GM18517 (cell line): ENCODE results near the gene PMEPA1.

Source experiments
- ATAC-seq: cut with Tn5 transposase; IDR thresholded peaks from one replicate; pipeline ENCODE4 v1.9.1; 2021; ENCODE audit warnings: mild to moderate bottlenecking, moderate library complexity; ENCODE audit not compliant: unreplicated experiment

The PMEPA1 gene

GRCh38 chr20:57709823-57710799 lies at the start of gene PMEPA1:
TSS of gene PMEPA1 (minus strand) at chr20:57710015. CDS start at chr20:57709582, 433 bp downstream.
- ATAC-seq, result no peak

DNA sequence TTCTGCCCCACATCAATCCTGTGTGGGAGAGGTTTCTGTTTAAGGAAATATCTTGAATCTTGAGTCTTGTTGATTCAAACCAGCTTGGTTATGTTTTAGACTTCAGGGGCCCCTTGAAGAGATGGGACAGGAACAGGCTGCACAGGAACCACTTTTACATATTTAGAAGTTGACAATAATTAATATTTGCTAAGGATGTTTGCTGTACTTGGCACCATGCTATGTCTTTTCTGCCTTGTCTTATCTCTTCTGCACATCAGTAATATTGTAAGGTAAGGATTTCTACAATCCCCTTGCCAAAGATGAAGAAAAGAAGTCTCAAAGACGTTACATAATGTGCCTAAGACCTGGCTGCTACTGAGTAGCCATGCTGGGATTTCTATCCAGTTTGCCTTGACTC lies 48.0 kb upstream of the PMEPA1 start:
- ATAC-seq, result no peak

DNA sequence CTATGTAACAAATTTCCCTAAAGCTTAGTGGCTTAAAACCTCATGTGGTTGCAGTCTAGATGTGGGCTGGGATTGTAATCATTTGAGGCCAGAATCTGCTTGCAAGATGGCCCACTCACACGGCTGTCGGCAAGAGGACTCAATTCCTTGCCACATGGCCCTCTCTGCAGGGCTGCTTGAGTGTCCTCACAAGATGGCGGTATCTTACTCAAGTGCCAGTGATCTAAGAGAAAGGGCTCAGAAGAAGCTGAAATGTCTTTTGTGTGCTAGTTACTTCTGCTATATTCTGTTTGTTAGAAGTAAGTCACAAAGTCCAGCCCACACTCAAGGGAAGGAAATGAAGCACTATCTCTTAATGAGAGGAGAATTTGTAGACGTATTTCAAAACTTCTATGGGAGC lies 47.1 kb upstream of the PMEPA1 start:
- ATAC-seq, result no peak

GRCh38 chr20:57756213-57756612 lies 46.4 kb upstream of the PMEPA1 start:
- no peak for ATAC-seq

DNA sequence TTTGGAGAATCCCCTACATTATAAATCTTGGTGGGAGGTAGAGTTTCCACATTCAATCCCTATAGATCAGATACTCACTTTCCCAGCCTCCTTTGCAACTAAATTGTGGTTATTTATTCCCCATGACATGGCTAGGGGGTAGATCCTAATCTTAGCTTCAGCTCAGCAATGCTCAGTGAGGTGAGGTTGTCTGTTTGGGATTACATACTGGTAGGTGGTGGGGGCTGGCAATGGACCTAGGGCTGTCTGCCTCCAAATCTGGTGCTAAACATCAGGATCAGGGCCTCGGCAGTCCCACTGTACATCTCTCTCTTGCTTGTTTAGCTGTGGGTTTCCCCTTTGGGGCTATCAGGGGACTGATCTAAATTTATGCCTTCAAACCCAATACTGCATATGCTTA lies 45.8 kb upstream of the PMEPA1 start:
- no peak for ATAC-seq

DNA sequence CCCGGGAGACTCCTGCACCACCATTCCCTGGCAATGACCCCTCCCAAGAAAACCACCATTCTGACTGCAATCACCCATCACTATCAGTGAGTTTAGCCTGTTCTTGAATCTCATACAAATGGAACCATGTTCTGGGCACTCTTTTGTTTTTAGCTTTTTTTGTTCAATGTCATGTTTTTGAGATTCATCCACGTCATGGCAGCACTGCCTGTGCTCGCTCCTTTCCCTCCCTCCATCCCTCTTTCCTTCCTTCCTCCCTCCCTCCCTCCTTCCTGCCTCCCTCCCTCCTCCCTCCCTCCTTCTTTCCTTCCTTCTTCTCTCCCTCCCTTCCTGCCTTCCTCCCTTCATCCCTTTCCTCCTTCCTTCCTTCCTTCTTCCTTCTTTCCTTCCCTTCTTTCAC lies 44.4 kb upstream of the PMEPA1 start:
- ATAC-seq, result no peak

DNA sequence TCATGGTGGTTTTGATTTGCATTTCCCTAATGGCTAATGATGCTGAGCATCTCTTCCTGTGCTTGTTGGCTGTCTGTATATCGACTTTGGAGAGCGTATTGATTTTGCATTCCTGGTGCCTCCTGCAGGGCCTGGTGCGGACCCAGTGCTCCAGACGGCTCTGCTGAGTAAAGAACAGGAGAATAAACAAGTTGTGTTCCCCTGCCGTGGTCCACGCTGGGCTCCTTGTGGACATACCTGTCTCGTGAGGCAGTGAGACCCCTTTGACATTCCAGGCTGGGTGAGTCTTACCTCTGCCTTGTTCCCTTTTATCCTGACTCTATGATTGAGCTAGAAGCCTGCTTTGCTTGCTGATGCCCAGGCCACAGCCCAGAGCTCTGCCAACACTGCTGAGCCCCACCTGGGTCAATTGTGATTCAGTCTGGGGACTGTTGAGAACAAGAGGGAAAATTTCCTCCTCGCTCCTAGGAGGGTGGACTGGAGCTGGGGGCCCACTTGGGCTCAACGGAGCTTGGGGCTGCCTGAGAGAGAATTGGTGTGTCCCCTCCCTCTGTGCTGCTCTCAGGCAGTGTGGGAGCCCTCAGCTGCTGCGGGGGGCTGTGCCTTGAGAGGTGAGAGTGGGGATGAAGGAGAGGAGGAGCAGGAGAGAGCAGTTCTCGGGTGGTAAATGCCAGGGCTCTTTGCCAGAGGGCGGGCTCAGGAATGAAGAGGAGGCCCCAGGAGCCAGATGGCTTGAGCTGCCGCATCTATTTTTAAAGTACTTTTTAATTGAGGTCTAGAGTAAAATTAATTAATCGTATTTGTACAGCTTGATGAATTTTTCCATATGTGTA lies 43.7 kb upstream of the PMEPA1 start:
- no peak for ATAC-seq

GRCh38 chr20:57751411-57751810 lies 41.6 kb upstream of the PMEPA1 start:
- ATAC-seq, result no peak

DNA sequence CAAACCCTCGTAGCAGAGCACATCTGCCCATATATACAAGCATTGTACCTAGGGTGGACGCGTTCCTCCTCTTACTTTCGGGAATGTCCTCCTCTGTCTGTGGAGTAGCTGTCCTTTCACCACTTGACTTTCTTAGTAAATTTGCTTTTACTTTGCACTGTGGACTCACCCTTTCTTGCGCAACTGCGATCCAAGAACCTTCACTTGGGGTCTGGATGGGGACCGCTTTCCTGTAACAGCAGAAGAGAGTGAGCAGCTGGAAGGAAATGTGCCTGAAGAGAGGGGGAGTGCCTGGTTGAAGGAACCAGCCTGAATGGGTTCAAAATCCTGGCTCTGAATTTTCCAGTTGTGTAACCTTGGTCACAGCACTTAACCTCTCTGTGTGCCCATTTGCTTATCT lies 40.1 kb upstream of the PMEPA1 start:
- no peak for ATAC-seq

DNA sequence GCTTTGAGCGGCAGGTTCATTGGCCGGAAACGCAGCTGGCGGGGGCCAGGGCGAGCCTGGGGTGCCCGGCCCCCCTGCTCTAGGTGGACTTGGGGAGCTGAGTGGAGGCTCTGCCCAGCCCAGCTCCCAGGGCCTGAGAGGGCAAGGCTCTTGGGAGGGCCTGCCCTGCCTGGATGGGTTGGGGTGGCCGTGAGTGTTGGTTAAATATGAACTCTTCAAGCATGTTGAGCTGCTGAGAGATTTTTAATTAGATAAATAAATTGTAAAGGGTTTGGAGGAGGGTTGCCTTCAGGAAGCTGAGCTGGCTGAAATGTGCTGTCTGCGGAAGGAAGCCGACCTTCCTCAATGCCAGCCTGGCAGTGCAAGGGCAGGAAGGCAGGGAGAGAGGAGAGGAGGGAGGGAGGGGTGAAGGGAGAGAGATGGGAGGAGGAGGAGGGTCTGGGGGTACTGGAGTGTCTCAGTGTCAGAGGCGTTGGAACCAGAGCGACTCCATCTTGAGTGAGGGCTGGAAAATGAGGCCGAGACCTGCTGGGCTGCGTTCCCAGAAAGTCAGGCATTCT lies 39.4 kb upstream of the PMEPA1 start:
- no peak for ATAC-seq

GRCh38 chr20:57748601-57749130 lies 38.9 kb upstream of the PMEPA1 start:
- no peak for ATAC-seq

GRCh38 chr20:57747861-57748481 lies 38.2 kb upstream of the PMEPA1 start:
- ATAC-seq, result no peak

DNA sequence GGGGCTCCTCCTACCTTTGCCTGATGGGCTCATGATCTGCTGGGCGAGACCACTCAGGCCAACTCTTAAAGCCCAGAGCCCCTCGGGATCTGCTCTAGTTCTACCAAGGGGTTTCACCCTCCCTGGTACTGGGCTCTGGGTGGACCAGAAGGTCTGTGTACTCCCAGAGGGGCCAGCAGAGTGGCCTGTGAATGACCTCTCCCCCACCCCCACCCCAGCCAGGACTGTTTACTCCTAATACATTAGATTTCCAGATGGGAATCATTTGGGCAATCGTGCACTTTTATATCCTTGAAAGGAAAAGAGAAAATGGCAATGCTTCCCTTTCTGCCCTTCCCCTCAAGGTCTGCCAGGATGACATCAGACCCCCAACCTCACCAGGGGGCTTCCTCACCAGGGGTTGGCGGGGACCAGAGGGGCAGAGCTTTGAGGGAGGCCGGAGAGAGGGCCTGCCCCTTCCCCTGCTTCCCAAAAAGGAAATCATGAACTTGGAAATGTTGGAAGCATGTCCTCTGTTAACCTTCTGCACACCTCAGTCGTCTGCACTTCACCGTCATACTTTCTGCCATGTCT lies 37.1 kb upstream of the PMEPA1 start:
- no peak for ATAC-seq

DNA sequence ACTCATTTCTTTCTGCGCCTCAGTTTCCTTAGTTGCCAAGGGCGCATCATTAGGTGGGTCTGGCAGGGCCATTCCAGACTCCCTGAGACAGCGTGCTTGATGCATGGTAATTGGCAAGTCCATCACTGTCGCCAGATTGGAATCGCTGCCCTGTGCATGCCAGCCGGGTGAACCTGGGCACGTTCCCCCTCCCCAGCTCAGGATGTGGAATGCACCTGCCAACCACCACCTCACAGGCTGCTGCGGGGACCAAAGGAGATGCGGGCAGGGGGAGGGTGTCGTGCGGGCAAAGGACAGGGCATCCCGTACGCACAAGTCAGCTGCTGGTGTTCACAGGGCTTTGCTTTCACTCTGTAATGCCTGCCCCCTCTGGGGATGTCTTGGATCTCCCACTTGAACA lies 36.4 kb upstream of the PMEPA1 start:
- ATAC-seq, result no peak

DNA sequence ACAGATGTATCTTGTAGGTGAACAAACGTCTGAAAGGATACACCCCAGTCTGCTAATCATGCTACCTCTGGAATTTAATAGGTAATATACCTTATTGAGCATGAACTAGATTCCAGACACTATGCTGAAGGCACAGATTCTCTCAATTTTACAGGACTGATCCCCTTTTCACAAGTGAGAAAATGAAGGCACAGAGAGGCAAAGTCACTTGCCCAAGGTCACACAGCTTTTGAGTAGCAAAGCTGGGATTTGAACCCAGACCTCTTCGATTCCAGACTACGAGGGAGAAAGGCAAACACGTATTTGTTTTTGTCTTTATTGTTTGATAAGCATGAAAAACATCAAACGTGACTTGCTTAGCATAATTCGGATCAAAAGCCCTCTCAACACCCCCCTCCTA lies 34.4 kb upstream of the PMEPA1 start:
- no peak for ATAC-seq

GRCh38 chr20:57743450-57744095 lies 33.8 kb upstream of the PMEPA1 start:
- ATAC-seq, result no peak

DNA sequence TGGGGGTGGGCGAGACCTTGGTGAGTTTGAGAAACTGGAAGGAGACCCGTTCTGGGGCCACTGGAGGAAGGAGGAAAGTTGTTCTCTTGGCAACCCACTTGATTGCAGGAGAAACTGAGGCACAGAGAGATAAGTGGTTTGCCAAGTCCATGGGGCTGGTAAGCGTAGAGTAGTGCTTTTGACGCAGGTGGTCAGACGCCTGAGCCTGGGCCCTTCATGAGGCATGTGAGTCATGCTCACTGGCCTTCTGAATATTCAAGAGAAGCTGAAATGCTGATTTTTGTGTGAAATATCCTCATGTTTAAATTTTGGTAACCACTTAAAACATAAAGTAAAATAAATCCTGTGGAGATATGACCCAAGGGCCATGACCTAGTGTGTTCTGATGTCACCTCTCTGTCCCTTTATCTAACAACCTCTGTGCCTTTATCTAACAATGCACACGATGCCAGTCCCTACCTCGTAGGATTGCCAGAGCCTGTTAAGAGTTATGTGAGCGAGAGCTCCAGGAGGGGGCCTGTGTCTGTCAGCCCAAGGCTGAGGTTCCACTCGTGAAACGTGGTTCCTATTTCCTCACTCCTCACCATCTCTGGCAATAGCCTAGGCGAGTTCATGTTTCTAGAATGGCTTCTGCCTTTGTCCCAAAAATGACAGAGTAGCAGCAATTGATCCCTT lies 32.8 kb upstream of the PMEPA1 start:
- no peak for ATAC-seq

- no peak for ATAC-seq
These were observed 28.7 kb upstream of the PMEPA1 start for GRCh38 chr20:57738484-57738883.

- ATAC-seq, result no peak
These were observed 28.2 kb upstream of the PMEPA1 start for GRCh38 chr20:57738053-57738452.
